OCI-LY3 (cell line): ENCODE data around the gene CTAG1B.

Source experiments
- H2AFZ ChIP-seq: fragments of 200-600, 300-600 bp; shearing (Covaris generic); 2 replicates; pipeline ENCODE4 v1.6.0; 2014; ENCODE audit warnings: antibody characterized with exemption, low read depth, low read length
- H3K27ac ChIP-seq: fragments of 200-600, 300-600 bp; sonication (generic); 2 replicates; pipeline ENCODE4 v1.5.1; 2014; ENCODE audit warnings: mild to moderate bottlenecking, low read length, moderate library complexity, mixed read lengths
- H3K27me3 ChIP-seq: fragments of 200-600, 300-600 bp; sonication (generic); 2 replicates; pipeline ENCODE4 v1.6.1; 2014; ENCODE audit warnings: low read depth, low read length, mixed read lengths
- H3K36me3 ChIP-seq: fragments of 200-600, 300-600 bp; sonication (generic); replicated peaks from 2 replicates; pipeline ENCODE3; 2014; ENCODE audit warnings: low read depth, low read length, mixed read lengths
- H3K4me1 ChIP-seq: fragments of 300-600, 200-600 bp; sonication (generic); 2 replicates; pipeline ENCODE4 v1.6.1; 2014; ENCODE audit warnings: low read length, mixed read lengths
- H3K4me2 ChIP-seq: fragments of 200-600, 300-600 bp; sonication (generic); 2 replicates; pipeline ENCODE4 v1.6.1; 2014; ENCODE audit warnings: low read length, mixed read lengths
- H3K4me3 ChIP-seq: fragments of 300-600, 200-600 bp; sonication (generic); 2 replicates; pipeline ENCODE4 v1.5.1; 2014; ENCODE audit warnings: antibody characterized with exemption, mild to moderate bottlenecking, low read length, moderate library complexity
- H3K79me2 ChIP-seq: fragments of 300-600, 200-600 bp; shearing (Covaris generic); 2 replicates; pipeline ENCODE4 v1.6.1; 2014; ENCODE audit warnings: mild to moderate bottlenecking, low read length, mixed read lengths
- H3K9ac ChIP-seq: fragments of 300-600, 200-600 bp; shearing (Covaris generic); 2 replicates; pipeline ENCODE4 v1.6.0; 2014; ENCODE audit warnings: mild to moderate bottlenecking, low read length, moderate library complexity
- H3K9me3 ChIP-seq: fragments of 200-600, 300-600 bp; shearing (Covaris generic); 2 replicates; pipeline ENCODE4 v1.6.1; 2014; ENCODE audit warnings: low read length, mixed read lengths; ENCODE audit not compliant: insufficient read depth
- H4K20me1 ChIP-seq: fragments of 200-600, 300-600 bp; sonication (generic); 2 replicates; pipeline ENCODE4 v1.6.1; 2016; ENCODE audit warnings: low read length, mixed read lengths; ENCODE audit not compliant: insufficient read depth
- EZH2phosphoT487 ChIP-seq: fragments of 200-600 bp; shearing (Covaris generic); IDR thresholded peaks from 2 replicates; pipeline ENCODE4 v1.6.1; 2018; ENCODE audit warnings: antibody characterized with exemption, mixed run types, low read depth
- TF ChIP-seq, protein P1 (sequence below): fragments of 200-600, 300-600 bp; sonication (generic); IDR thresholded peaks from 2 replicates; pipeline ENCODE4 v1.5.1; 2014; ENCODE audit warnings: antibody characterized with exemption, low read length, low read depth

Gene CTAG1B

DNA sequence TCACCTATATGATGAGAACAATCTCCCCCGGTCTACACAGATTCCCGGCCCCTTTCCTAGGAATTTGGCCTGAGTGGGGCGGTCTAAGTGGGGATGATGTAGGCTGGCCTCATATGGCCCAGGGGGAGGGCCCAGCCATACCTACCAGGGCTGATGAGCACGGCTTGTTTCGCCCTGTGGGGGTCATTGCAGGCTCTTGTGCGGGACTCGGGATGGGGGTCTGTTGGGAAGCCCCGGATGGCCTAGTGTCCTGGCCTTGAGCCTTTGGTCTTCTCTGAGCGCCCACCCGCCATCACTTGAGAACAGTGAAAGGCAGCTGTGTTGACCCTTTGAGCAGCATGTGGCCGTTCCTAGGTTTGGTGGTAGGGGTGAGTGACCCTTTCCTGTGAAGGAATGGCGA is 39.1 kb upstream of the CTAG1B start:
- Histone ChIP-seq H3K27ac (no peak overlapping the region), H3K9me3 (no peaks in the 10 kb centered on the region), H3K27me3 (no peaks in the 10 kb centered on the region), H4K20me1 (no peaks in the 10 kb centered on the region), H2AFZ (no peak overlapping the region), H3K4me3 (no peak overlapping the region), H3K79me2 (no peaks in the 10 kb centered on the region), H3K4me1 (peaks cover 16% of the 10 kb centered on the region), H3K4me2 (no peak overlapping the region), H3K36me3 (no peaks in the 10 kb centered on the region), H3K9ac (no peak overlapping the region)
- TF ChIP-seq EZH2phosphoT487, result no peak
- TF ChIP-seq, protein P1, sequence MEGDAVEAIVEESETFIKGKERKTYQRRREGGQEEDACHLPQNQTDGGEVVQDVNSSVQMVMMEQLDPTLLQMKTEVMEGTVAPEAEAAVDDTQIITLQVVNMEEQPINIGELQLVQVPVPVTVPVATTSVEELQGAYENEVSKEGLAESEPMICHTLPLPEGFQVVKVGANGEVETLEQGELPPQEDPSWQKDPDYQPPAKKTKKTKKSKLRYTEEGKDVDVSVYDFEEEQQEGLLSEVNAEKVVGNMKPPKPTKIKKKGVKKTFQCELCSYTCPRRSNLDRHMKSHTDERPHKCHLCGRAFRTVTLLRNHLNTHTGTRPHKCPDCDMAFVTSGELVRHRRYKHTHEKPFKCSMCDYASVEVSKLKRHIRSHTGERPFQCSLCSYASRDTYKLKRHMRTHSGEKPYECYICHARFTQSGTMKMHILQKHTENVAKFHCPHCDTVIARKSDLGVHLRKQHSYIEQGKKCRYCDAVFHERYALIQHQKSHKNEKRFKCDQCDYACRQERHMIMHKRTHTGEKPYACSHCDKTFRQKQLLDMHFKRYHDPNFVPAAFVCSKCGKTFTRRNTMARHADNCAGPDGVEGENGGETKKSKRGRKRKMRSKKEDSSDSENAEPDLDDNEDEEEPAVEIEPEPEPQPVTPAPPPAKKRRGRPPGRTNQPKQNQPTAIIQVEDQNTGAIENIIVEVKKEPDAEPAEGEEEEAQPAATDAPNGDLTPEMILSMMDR, result no peak

DNA sequence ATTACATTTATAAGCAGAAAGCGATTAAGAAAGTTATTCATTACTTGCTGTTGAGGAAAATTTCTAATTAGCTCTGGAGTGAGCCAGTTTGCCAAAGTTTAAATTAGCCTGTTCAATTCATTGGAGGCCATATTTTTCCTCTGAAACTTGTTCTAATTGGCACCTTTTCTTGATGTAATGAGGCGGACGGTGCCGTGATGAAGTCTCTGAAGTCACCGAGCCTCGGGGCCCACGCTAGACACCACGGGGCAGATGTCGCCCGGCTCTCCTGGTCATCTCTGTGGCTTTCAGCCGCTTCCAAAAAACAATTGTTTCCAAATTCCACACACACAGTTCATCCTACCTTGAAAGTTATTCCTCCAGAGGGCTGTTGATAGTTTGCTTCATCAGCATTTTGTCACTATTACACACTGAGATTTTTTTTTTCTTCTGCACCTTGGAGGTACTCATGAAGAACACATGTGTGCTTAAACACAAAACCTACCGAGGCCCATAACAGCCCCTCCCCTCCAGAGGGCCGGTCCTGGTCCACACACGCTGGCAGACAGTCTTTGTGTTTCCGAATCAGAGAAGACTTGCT is 38.2 kb upstream of the CTAG1B start:
- TF ChIP-seq, protein P1, result no peak
- TF ChIP-seq EZH2phosphoT487, result no peak
- Histone ChIP-seq H3K9me3 (no peaks in the 10 kb centered on the region), H2AFZ (no peak overlapping the region), H3K9ac (no peak overlapping the region), H3K36me3 (no peaks in the 10 kb centered on the region), H4K20me1 (no peaks in the 10 kb centered on the region), H3K4me3 (no peak overlapping the region), H3K4me2 (no peak overlapping the region), H3K27me3 (no peaks in the 10 kb centered on the region), H3K4me1 (peaks cover 14% of the 10 kb centered on the region), H3K27ac (no peak overlapping the region), H3K79me2 (no peaks in the 10 kb centered on the region)

GRCh38 chrX:154655786-154656185 is 36.7 kb upstream of the CTAG1B start:
- Histone ChIP-seq H3K27ac (no peak overlapping the region), H4K20me1 (no peaks in the 10 kb centered on the region), H3K4me2 (no peak overlapping the region), H2AFZ (no peak overlapping the region), H3K9ac (no peak overlapping the region), H3K4me3 (no peak overlapping the region), H3K4me1 (no peaks in the 10 kb centered on the region), H3K36me3 (no peaks in the 10 kb centered on the region), H3K9me3 (no peaks in the 10 kb centered on the region), H3K27me3 (no peaks in the 10 kb centered on the region), H3K79me2 (no peaks in the 10 kb centered on the region)
- TF ChIP-seq, protein P1, result no peak
- TF ChIP-seq EZH2phosphoT487, result no peak

DNA sequence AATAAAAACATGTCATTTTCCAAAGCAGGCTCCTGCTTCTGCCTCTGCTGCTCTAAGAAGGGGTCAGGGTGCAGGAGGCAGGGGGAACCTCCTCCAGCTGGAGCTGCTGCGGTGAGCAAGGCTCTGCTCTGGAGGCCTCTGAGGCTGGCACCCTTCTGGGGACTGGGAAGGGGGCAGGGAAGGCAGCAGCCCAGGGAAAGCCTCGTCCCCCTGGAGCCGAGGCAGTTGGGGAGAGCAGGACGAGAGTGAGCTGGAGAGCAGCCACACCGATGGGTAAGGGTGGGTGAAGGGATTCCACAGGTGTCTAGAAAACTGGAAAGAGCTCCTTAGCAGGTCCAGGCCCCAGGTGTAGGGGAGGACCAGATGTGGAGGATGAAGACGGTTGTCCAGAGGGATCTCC is 36.3 kb upstream of the CTAG1B start:
- Histone ChIP-seq H3K4me3 (no peak overlapping the region), H3K79me2 (no peaks in the 10 kb centered on the region), H3K4me1 (no peaks in the 10 kb centered on the region), H3K27ac (no peak overlapping the region), H3K9me3 (no peaks in the 10 kb centered on the region), H3K4me2 (no peak overlapping the region), H3K27me3 (no peaks in the 10 kb centered on the region), H2AFZ (no peak overlapping the region), H3K36me3 (no peaks in the 10 kb centered on the region), H3K9ac (no peak overlapping the region), H4K20me1 (no peaks in the 10 kb centered on the region)
- TF ChIP-seq EZH2phosphoT487, result no peak
- TF ChIP-seq, protein P1, result no peak
